Endothelial cell of umbilical vein (primary cell): Measurements from ENCODE around the gene MYO9A. TPM values are rescaled to one million over a fixed set of nuclear protein-coding genes. Genes with fewer than 3 reads are reported as not detected.

Source experiments
- BruUV-seq: library from RNA; stranded (reverse); fragments of 400-500 nt; replicated peaks from 2 replicates; lab custom pipeline; 2021; lab: Mats Ljungman, UMichigan
- CTCF ChIA-PET: fragments of 300-600, 350-600 bp; sonication (Branson Sonifier 250); formaldehyde crosslinking; loops from one replicate; lab custom pipeline; 2021; ENCODE audit warnings: antibody characterized with exemption, inconsistent platforms; lab: Charles Lee
- POLR2A ChIA-PET: fragments of 300-600, 350-600 bp; sonication (Branson Sonifier 250); formaldehyde crosslinking; loops from one replicate; lab custom pipeline; 2021; ENCODE audit warnings: antibody characterized with exemption, inconsistent platforms; lab: Charles Lee
- DNase-seq: peaks from one replicate; pipeline ENCODE4 v3.0.0-alpha.2; 2011; ENCODE audit warnings: low read depth, low spot score
- FAIRE-seq: peaks from 2 replicates; lab custom pipeline; 2011; peaks lifted over from hg19 to GRCh38; lab: Jason Lieb, UNC
- H2AFZ ChIP-seq: 2 replicates; pipeline ENCODE4 v1.6.0; 2012; ENCODE audit warnings: low read depth, low read length, control low read depth, inconsistent platforms
- H3K27ac ChIP-seq: 2 replicates; pipeline ENCODE4 v1.5.1; 2011; ENCODE audit warnings: low read depth, mild to moderate bottlenecking, control low read depth, low read length, moderate library complexity; ENCODE audit not compliant: insufficient read depth
- H3K27me3 ChIP-seq, 2 experiments: 2 replicates each; pipeline versions ENCODE4 v1.6.0 to v1.6.1; 2011; ENCODE audit warnings: low read length in 2 of 2, mixed read lengths in 1 of 2; ENCODE audit not compliant: control insufficient read depth in 2 of 2, insufficient read depth in 2 of 2
- H3K36me3 ChIP-seq, 2 experiments: 2 replicates in 1 of 2; 3 replicates in 1 of 2; pipeline ENCODE4 v1.5.1; 2011; ENCODE audit warnings: low read length in 2 of 2, mild to moderate bottlenecking in 1 of 2, moderate library complexity in 1 of 2; ENCODE audit not compliant: control insufficient read depth in 2 of 2, insufficient read depth in 2 of 2; ENCODE audit errors: extremely low read depth in 1 of 2
- H3K4me1 ChIP-seq: 3 replicates; pipeline ENCODE4 v1.5.1; 2011; ENCODE audit warnings: mild to moderate bottlenecking, low read length; ENCODE audit not compliant: control insufficient read depth, insufficient read depth; ENCODE audit errors: extremely low read depth
- H3K4me2 ChIP-seq: 2 replicates; pipeline ENCODE4 v1.6.1; 2011; ENCODE audit warnings: low read length, control low read depth, mixed read lengths; ENCODE audit not compliant: insufficient read depth
- H3K4me3 ChIP-seq, 3 experiments: fragments of 200-600 bp in 1 of 3; sonication (generic), shearing (Covaris generic) in 1 of 3; replicated peaks in 1 of 3; 2 replicates each; pipeline ENCODE4 v1.5.1; 2011 to 2016; ENCODE audit warnings: control low read depth in 3 of 3, low read length in 3 of 3, mild to moderate bottlenecking in 2 of 3, inconsistent platforms in 1 of 3, low read depth in 1 of 3, moderate library complexity in 1 of 3; ENCODE audit not compliant: insufficient read depth in 1 of 3
- H3K79me2 ChIP-seq: 2 replicates; pipeline ENCODE4 v1.6.0; 2012; ENCODE audit warnings: low read length, inconsistent platforms; ENCODE audit not compliant: control insufficient read depth, insufficient read depth
- H3K9ac ChIP-seq: replicated peaks from 2 replicates; pipeline ENCODE3; 2011; ENCODE audit warnings: low read length, control low read depth; ENCODE audit not compliant: insufficient read depth; ENCODE audit errors: extremely low read depth
- H3K9me1 ChIP-seq: replicated peaks from 3 replicates; pipeline ENCODE4 v1.6.0; 2011; ENCODE audit warnings: mild to moderate bottlenecking, low read length; ENCODE audit not compliant: control insufficient read depth, insufficient read depth; ENCODE audit errors: extremely low read depth
- H3K9me3 ChIP-seq: replicated peaks from 2 replicates; pipeline ENCODE4 v1.5.1; 2012; ENCODE audit warnings: low read length, inconsistent platforms; ENCODE audit not compliant: control insufficient read depth, insufficient read depth
- H4K20me1 ChIP-seq: replicated peaks from 2 replicates; pipeline ENCODE3; 2011; ENCODE audit warnings: mild to moderate bottlenecking, low read length; ENCODE audit not compliant: control insufficient read depth, insufficient read depth; ENCODE audit errors: extremely low read depth
- EZH2 ChIP-seq: IDR thresholded peaks from 2 replicates; pipeline ENCODE4 v1.6.1; 2012; ENCODE audit warnings: borderline replicate concordance, low read depth, mild to moderate bottlenecking, moderate library complexity, low read length, inconsistent platforms; ENCODE audit not compliant: severe bottlenecking
- FOS ChIP-seq: IDR thresholded peaks from 2 replicates; pipeline ENCODE4 v1.6.1; 2011; ENCODE audit warnings: mild to moderate bottlenecking, low read length, moderate library complexity, borderline replicate concordance; ENCODE audit not compliant: insufficient read depth
- GATA2 ChIP-seq: IDR thresholded peaks from 2 replicates; pipeline ENCODE4 v1.7.0; 2011; ENCODE audit warnings: low read depth, mild to moderate bottlenecking, moderate library complexity, mixed read lengths, low read length; ENCODE audit not compliant: insufficient read length, insufficient read depth
- JUN ChIP-seq: IDR thresholded peaks from 2 replicates; pipeline ENCODE4 v1.6.1; 2011; ENCODE audit warnings: borderline replicate concordance, low read depth; ENCODE audit not compliant: insufficient read length, insufficient read depth
- MYC ChIP-seq: IDR thresholded peaks from one replicate; pipeline ENCODE4 v1.6.1; 2011; ENCODE audit warnings: mild to moderate bottlenecking, low read depth, low read length
- POLR2A ChIP-seq: IDR thresholded peaks from 2 replicates; pipeline ENCODE4 v1.6.1; 2012; ENCODE audit warnings: low read depth, mild to moderate bottlenecking, control low read depth, low read length
- POLR2AphosphoS5 ChIP-seq: IDR thresholded peaks from 2 replicates; pipeline ENCODE4 v1.6.1; 2012; ENCODE audit warnings: low read depth, mild to moderate bottlenecking, control low read depth, low read length, moderate library complexity; ENCODE audit not compliant: insufficient read depth
- dilution Hi-C: fragments of 300-500 bp; cut with MboI; formaldehyde crosslinking; loops from one replicate; pipeline ENCODE4 v1.15.0; 2019; ENCODE audit warnings: low sequenced_read_pairs; ENCODE audit not compliant: extremely low pct_ligation_motif_present
- intact Hi-C: fragments of 100-400 bp; cut with micrococcal nuclease; formaldehyde crosslinking; loops from one replicate; pipeline ENCODE4 v1.10.0; 2022
- polyA plus RNA-seq, 4 experiments: library from polyadenylated mRNA; depleted of rRNA in 3 of 4; stranded (reverse) in 3 of 4; unstranded in 1 of 4; fragments of >200 nt; gene quantifications; 2 replicates each; pipeline versions ENCODE4 v1.2.1 to v1.2.3, GENCODE V29; 2011 to 2012; ENCODE audit warnings: missing spikeins in 1 of 4
- total RNA-seq: library from RNA; stranded (reverse); gene quantifications from 2 replicates; pipeline ENCODE4 v1.2.3, GENCODE V29; 2021
- TF ChIP-seq, protein P1 (sequence below), 2 donors: IDR thresholded peaks; 1 replicate in 1 of 2; 2 replicates in 1 of 2; pipeline ENCODE4 v1.5.1; 2011; ENCODE audit warnings: low read length in 2 of 2, mild to moderate bottlenecking in 2 of 2, moderate library complexity in 2 of 2, control low read depth in 1 of 2, inconsistent platforms in 1 of 2, low read depth in 1 of 2; ENCODE audit not compliant: insufficient read depth in 1 of 2; ENCODE audit errors: extremely low read depth in 1 of 2
- TF ChIP-seq, protein P2 (sequence below): IDR thresholded peaks from 2 replicates; pipeline ENCODE4 v1.6.1; 2011; ENCODE audit not compliant: insufficient read depth, insufficient read length

Gene MYO9A
- total and polyA plus RNA-seq, 2 donors (not counting 3 experiments of a cell fraction or from before 2014, with no cell fraction given), result 6.4 to 30.3 TPM

DNA sequence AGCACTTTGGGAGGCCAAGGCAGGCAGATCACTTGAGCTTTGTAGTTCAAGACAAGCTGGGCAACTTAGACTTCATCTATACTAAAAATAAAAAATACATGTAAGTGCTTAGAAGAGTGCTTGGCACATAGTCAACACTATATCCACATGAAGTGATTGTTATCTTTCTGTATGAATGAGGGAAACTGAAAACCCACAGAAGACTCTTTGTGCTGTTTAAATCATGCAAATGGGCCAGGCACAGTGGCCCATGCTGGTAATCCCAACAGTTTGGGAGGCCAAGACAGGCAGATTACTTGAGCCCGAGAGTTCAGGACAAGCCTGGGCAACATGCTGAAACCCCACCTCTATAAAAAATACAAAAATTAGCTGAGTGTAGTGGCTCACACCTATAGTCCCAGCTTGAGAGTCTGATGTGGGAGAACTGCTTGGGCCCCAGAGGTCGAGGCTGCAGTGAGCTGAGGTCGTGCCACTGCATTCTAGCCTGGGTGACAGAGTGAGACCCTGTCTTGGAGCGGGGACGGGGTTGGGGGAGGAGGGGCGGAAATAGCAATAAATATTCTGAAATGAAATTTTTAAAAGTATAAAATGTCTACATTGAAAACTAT, 177.9 kb downstream of the MYO9A start:
- no peaks in the 10 kb centered on the region for H3K79me2 ChIP-seq
- no peaks in the 10 kb centered on the region for H3K9me1 ChIP-seq
- H3K27ac ChIP-seq, result no peak overlapping the region
- dilution Hi-C loops, result no loop called here
- no peaks in the 10 kb centered on the region for H3K9me3 ChIP-seq
- no peak overlapping the region for H3K9ac ChIP-seq
- no peaks in the 10 kb centered on the region for H3K4me1 ChIP-seq
- no peak overlapping the region for H2AFZ ChIP-seq
- no TSS peak for BruUV-seq
- intact Hi-C loops, result no loop called here
- no peaks in the 10 kb centered on the region for H3K27me3 ChIP-seq
- no peaks in the 10 kb centered on the region for H4K20me1 ChIP-seq
- FAIRE-seq (no peak), DNase-seq (no peak)
- H3K4me2 ChIP-seq, result no peak overlapping the region
- H3K36me3 ChIP-seq, result peaks cover 0 to 2% of the 10 kb centered on the region in 2 experiments
- no peak for TF ChIP-seq POLR2AphosphoS5
- no peak for TF ChIP-seq GATA2
- TF ChIP-seq, protein P1, sequence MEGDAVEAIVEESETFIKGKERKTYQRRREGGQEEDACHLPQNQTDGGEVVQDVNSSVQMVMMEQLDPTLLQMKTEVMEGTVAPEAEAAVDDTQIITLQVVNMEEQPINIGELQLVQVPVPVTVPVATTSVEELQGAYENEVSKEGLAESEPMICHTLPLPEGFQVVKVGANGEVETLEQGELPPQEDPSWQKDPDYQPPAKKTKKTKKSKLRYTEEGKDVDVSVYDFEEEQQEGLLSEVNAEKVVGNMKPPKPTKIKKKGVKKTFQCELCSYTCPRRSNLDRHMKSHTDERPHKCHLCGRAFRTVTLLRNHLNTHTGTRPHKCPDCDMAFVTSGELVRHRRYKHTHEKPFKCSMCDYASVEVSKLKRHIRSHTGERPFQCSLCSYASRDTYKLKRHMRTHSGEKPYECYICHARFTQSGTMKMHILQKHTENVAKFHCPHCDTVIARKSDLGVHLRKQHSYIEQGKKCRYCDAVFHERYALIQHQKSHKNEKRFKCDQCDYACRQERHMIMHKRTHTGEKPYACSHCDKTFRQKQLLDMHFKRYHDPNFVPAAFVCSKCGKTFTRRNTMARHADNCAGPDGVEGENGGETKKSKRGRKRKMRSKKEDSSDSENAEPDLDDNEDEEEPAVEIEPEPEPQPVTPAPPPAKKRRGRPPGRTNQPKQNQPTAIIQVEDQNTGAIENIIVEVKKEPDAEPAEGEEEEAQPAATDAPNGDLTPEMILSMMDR (IDR thresholded peaks at IDR 0.05; ENCODE audit: extremely low read depth in 1 of 2, insufficient read depth in 1 of 2, low read depth in 1 of 2, low read length in 2 of 2), result no peak
- TF ChIP-seq FOS, result no peak
- no peak for TF ChIP-seq JUN
- TF ChIP-seq POLR2A, result no peak
- TF ChIP-seq EZH2, result no peak
- TF ChIP-seq, protein P2, sequence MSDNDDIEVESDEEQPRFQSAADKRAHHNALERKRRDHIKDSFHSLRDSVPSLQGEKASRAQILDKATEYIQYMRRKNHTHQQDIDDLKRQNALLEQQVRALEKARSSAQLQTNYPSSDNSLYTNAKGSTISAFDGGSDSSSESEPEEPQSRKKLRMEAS, result no peak
- TF ChIP-seq MYC, result no peak
- H3K4me3 ChIP-seq, result no peak overlapping the region
- POLR2A ChIA-PET, result no interaction called here
- CTCF ChIA-PET, result no interaction called here
